HuH-7.5 (cell line): ENCODE results near the gene NTM.

Experiments used
- DNase-seq: peaks from one replicate; pipeline ENCODE4 v3.0.0; 2011; ENCODE audit warnings: low spot score

Gene NTM

GRCh38 chr11:132022285-132022684 is 651.9 kb downstream of the NTM start:
- no peak for DNase-seq

- DNase-seq, result no peak
These were observed 652.5 kb downstream of the NTM start for GRCh38 chr11:132022733-132023478.

- DNase-seq, result no peak
These were observed 654.3 kb downstream of the NTM start for GRCh38 chr11:132024587-132025295.

GRCh38 chr11:132026746-132027145 is 656.3 kb downstream of the NTM start:
- no peak for DNase-seq

- DNase-seq, result no peak
These were observed 658.2 kb downstream of the NTM start for GRCh38 chr11:132028380-132029240.

- DNase-seq, result no peak
These were observed 660.5 kb downstream of the NTM start for GRCh38 chr11:132030896-132031295.

- DNase-seq, result no peak
These were observed 662.1 kb downstream of the NTM start for GRCh38 chr11:132032555-132032954.

GRCh38 chr11:132033051-132033450 is 662.6 kb downstream of the NTM start:
- no peak for DNase-seq

- no peak for DNase-seq
These were observed 664.8 kb downstream of the NTM start for GRCh38 chr11:132035228-132035627.

- no peak for DNase-seq
These were observed 665.4 kb downstream of the NTM start for GRCh38 chr11:132035766-132036165.

GRCh38 chr11:132036220-132036619 is 665.8 kb downstream of the NTM start:
- DNase-seq, result no peak

GRCh38 chr11:132036746-132037466 is 666.5 kb downstream of the NTM start:
- DNase-seq, result no peak

- DNase-seq, result no peak
These were observed 667.0 kb downstream of the NTM start for GRCh38 chr11:132037467-132037862.

GRCh38 chr11:132037956-132038355 is 667.5 kb downstream of the NTM start:
- no peak for DNase-seq

GRCh38 chr11:132039521-132039920 is 669.1 kb downstream of the NTM start:
- no peak for DNase-seq

GRCh38 chr11:132042296-132042695 is 671.9 kb downstream of the NTM start:
- no peak for DNase-seq

GRCh38 chr11:132043714-132044113 is 673.3 kb downstream of the NTM start:
- DNase-seq, result no peak

GRCh38 chr11:132045107-132045506 is 674.7 kb downstream of the NTM start:
- DNase-seq, result no peak

- DNase-seq, result no peak
These were observed 676.0 kb downstream of the NTM start for GRCh38 chr11:132046288-132046865.

- DNase-seq, result no peak
These were observed 676.8 kb downstream of the NTM start for GRCh38 chr11:132047167-132047566.

- DNase-seq, result no peak
These were observed 677.6 kb downstream of the NTM start for GRCh38 chr11:132048040-132048439.

GRCh38 chr11:132049205-132049604 is 678.8 kb downstream of the NTM start:
- no peak for DNase-seq
